ENCODE results near the gene GBA2.

- TF ChIP-seq POLR2A (IDR thresholded peaks at IDR 0.05; ENCODE audit: extremely low read depth, insufficient read length) (no peak), CTCF (IDR thresholded peaks at IDR 0.05; ENCODE audit: low read depth, low read length) (no peak)
- TF ChIP-seq, protein P1, sequence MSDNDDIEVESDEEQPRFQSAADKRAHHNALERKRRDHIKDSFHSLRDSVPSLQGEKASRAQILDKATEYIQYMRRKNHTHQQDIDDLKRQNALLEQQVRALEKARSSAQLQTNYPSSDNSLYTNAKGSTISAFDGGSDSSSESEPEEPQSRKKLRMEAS (IDR thresholded peaks at IDR 0.05; ENCODE audit: low read depth, low read length): no peak
These were observed 43.8 kb upstream of the GBA2 start for GRCh38 chr9:35792826-35793225.

Data from NB4 (cell line).